ENCODE data around the gene HIPK3.

The HIPK3 gene

DNA sequence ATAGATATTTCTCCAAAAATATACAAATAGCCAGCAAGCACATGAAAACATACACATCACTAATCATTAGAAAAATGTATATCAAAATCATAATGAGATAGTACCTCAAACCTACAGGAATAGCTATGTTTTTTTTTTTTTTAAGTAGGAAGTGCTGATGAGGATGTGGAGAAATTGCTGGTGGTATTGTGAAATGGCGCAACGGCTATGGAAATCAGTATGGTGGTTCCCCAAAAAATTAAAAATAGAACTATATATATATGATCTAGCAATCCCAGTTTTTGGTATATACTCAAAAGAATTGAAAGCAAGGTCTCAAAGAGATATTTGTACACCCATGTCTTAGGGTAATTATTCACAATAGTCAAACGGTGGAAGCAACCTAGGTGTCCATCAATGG is 46.0 kb upstream of the HIPK3 start:
- H3K9ac ChIP-seq (ENCODE audit: low read depth, low read length, poor library complexity, severe bottlenecking), result no peak overlapping the region
- no peaks in the 10 kb centered on the region for H3K79me2 ChIP-seq (ENCODE audit: insufficient read depth, low read length)
- no peak overlapping the region for H2AFZ ChIP-seq (ENCODE audit: low read length)
- H3K4me2 ChIP-seq (ENCODE audit: low read depth, low read length, poor library complexity, severe bottlenecking), result no peak overlapping the region
- no peaks in the 10 kb centered on the region for H3K9me3 ChIP-seq (ENCODE audit: insufficient read depth, low read depth, low read length)
- H4K20me1 ChIP-seq (ENCODE audit: insufficient read depth, low read length, poor library complexity, severe bottlenecking), result no peaks in the 10 kb centered on the region
- no peaks in the 10 kb centered on the region for H3K27me3 ChIP-seq (ENCODE audit: insufficient read depth, low read length, poor library complexity, severe bottlenecking)
- TF ChIP-seq EZH2phosphoT487 (IDR thresholded peaks at IDR 0.05; ENCODE audit: borderline replicate concordance) (no peak), CTCF (conservative IDR thresholded peaks at IDR 0.05; ENCODE audit: low read length) (no peak)
- H3K9me2 ChIP-seq (replicated peaks; ENCODE audit: low read depth, low read length), result no peaks in the 10 kb centered on the region
- no peaks in the 10 kb centered on the region for H3F3A ChIP-seq (ENCODE audit: low read depth)
- no peaks in the 10 kb centered on the region for H3K4me1 ChIP-seq (ENCODE audit: insufficient read depth, low read length, poor library complexity, severe bottlenecking)
- H3K36me3 ChIP-seq (ENCODE audit: insufficient read depth, low read length), result no peaks in the 10 kb centered on the region
- H3K4me3 ChIP-seq (ENCODE audit: low read length, poor library complexity, severe bottlenecking), result no peak overlapping the region

DNA sequence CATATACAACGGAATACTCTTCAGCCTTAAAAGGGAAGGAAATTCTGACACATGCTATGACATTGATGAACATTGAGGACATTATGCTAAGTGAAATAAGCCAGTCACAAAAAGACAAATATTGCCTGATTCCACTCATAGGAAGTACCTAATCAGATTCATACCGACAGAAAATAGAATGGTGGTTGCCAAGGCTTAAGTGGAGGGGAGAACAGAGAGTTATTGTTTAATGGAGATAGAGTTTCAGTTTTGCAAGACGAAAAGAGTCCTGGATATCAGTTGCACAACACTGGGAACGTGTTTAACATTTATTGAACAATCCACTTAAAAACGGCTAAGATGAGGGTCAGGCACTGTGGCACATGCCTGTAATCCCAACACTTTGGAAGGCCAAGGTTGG is 45.6 kb upstream of the HIPK3 start:
- Histone ChIP-seq H3K4me1 (ENCODE audit: insufficient read depth, low read length, poor library complexity, severe bottlenecking) (no peaks in the 10 kb centered on the region), H3K9me3 (ENCODE audit: insufficient read depth, low read depth, low read length) (no peaks in the 10 kb centered on the region), H3K4me3 (ENCODE audit: low read length, poor library complexity, severe bottlenecking) (no peak overlapping the region), H3K9ac (ENCODE audit: low read depth, low read length, poor library complexity, severe bottlenecking) (no peak overlapping the region), H3K36me3 (ENCODE audit: insufficient read depth, low read length) (no peaks in the 10 kb centered on the region), H3F3A (ENCODE audit: low read depth) (no peaks in the 10 kb centered on the region), H3K27me3 (ENCODE audit: insufficient read depth, low read length, poor library complexity, severe bottlenecking) (no peaks in the 10 kb centered on the region), H3K79me2 (ENCODE audit: insufficient read depth, low read length) (no peaks in the 10 kb centered on the region), H4K20me1 (ENCODE audit: insufficient read depth, low read length, poor library complexity, severe bottlenecking) (no peaks in the 10 kb centered on the region), H3K9me2 (replicated peaks; ENCODE audit: low read depth, low read length) (no peaks in the 10 kb centered on the region), H2AFZ (ENCODE audit: low read length) (no peak overlapping the region), H3K4me2 (ENCODE audit: low read depth, low read length, poor library complexity, severe bottlenecking) (no peak overlapping the region)
- TF ChIP-seq EZH2phosphoT487 (IDR thresholded peaks at IDR 0.05; ENCODE audit: borderline replicate concordance) (no peak), CTCF (conservative IDR thresholded peaks at IDR 0.05; ENCODE audit: low read length) (no peak)

DNA sequence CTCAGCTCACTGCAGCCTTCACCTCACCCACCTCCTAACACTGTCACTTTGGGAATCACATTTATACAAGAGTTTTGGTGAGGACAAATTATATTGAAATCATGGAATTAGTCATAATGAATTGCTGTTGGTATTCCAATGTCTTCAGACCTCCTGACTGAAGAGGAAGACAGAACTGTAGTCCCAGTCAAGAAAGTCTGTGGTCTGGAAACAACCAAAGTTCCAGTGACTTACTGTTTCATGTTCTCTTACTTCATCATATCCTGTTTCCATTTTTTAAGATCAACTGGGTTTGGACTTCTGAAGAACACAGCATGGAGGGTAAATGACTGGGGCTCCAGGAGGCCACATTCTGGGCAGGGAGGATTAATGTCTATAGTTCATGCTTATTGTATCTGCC is 43.0 kb upstream of the HIPK3 start:
- H3K9ac ChIP-seq (ENCODE audit: low read depth, low read length, poor library complexity, severe bottlenecking), result no peak overlapping the region
- no peak overlapping the region for H3K4me2 ChIP-seq (ENCODE audit: low read depth, low read length, poor library complexity, severe bottlenecking)
- H3K9me3 ChIP-seq (ENCODE audit: insufficient read depth, low read depth, low read length), result no peaks in the 10 kb centered on the region
- no peaks in the 10 kb centered on the region for H3K27me3 ChIP-seq (ENCODE audit: insufficient read depth, low read length, poor library complexity, severe bottlenecking)
- no peak overlapping the region for H3K4me3 ChIP-seq (ENCODE audit: low read length, poor library complexity, severe bottlenecking)
- H3K36me3 ChIP-seq (ENCODE audit: insufficient read depth, low read length), result no peaks in the 10 kb centered on the region
- H3K9me2 ChIP-seq (replicated peaks; ENCODE audit: low read depth, low read length), result no peaks in the 10 kb centered on the region
- no peaks in the 10 kb centered on the region for H4K20me1 ChIP-seq (ENCODE audit: insufficient read depth, low read length, poor library complexity, severe bottlenecking)
- H3F3A ChIP-seq (ENCODE audit: low read depth), result no peaks in the 10 kb centered on the region
- H2AFZ ChIP-seq (ENCODE audit: low read length), result no peak overlapping the region
- no peaks in the 10 kb centered on the region for H3K4me1 ChIP-seq (ENCODE audit: insufficient read depth, low read length, poor library complexity, severe bottlenecking)
- no peaks in the 10 kb centered on the region for H3K79me2 ChIP-seq (ENCODE audit: insufficient read depth, low read length)
- TF ChIP-seq CTCF (conservative IDR thresholded peaks at IDR 0.05; ENCODE audit: low read length) (no peak), EZH2phosphoT487 (IDR thresholded peaks at IDR 0.05; ENCODE audit: borderline replicate concordance) (no peak)

Measured in Loucy (cell line).